ENCODE results near the gene KCTD13.

- peak; percentile 97 to 98; a peak in 3 of 4 replicates for TF ChIP-seq SIN3A (conservative IDR thresholded peaks at IDR 0.05 in 1 of 2, IDR thresholded peaks at IDR 0.05 in 1 of 2; ENCODE audit: low read depth in 1 of 2, low read length in 2 of 2)
- TF ChIP-seq JUN (IDR thresholded peaks at IDR 0.05; ENCODE audit: low read depth, low read length) = no peak
- TF ChIP-seq KDM5A (IDR thresholded peaks at IDR 0.05; ENCODE audit: low read length) = no peak
- peak in 2 of 3 experiments; percentile 27 to 45; a peak in 3 of 4 replicates for TF ChIP-seq CTCF (IDR thresholded peaks at IDR 0.05; ENCODE audit: control extremely low read depth in 1 of 3, insufficient read depth in 1 of 3, low read depth in 1 of 3, low read length in 3 of 3)
- no peak for TF ChIP-seq SP2 (IDR thresholded peaks at IDR 0.05; ENCODE audit: low read length)
- TF ChIP-seq EGR1 (IDR thresholded peaks at IDR 0.05; ENCODE audit: borderline replicate concordance, low read depth, low read length) = no peak
- no peak for TF ChIP-seq POLR2AphosphoS5 (IDR thresholded peaks at IDR 0.05; ENCODE audit: low read depth, low read length)
- TF ChIP-seq POLR2A (IDR thresholded peaks at IDR 0.05; ENCODE audit: control extremely low read depth in 1 of 2, low read depth in 2 of 2, low read length in 2 of 2) = 0 out of 3 replicates have a peak, but pooled peaks of 1 of the 2 experiments have one; percentile 5
Measured at GRCh38 chr16:29899516-29900101, 26.4 kb downstream of the KCTD13 start, which contains the start of gene SEZ6L2.

All from H1 (cell line).